Stimulated activated CD8-positive, alpha-beta memory T cell treated with anti-CD3 and anti-CD28 coated beads, Interleukin-15, amount 100 ng/mL, for 24 hours (primary cell): ENCODE data around the gene ANKS4B.

Experiments
- DNase-seq: peaks from one replicate; pipeline ENCODE4 v3.0.0-alpha.2; 2020; ENCODE audit warnings: low read depth

The ANKS4B gene

DNA sequence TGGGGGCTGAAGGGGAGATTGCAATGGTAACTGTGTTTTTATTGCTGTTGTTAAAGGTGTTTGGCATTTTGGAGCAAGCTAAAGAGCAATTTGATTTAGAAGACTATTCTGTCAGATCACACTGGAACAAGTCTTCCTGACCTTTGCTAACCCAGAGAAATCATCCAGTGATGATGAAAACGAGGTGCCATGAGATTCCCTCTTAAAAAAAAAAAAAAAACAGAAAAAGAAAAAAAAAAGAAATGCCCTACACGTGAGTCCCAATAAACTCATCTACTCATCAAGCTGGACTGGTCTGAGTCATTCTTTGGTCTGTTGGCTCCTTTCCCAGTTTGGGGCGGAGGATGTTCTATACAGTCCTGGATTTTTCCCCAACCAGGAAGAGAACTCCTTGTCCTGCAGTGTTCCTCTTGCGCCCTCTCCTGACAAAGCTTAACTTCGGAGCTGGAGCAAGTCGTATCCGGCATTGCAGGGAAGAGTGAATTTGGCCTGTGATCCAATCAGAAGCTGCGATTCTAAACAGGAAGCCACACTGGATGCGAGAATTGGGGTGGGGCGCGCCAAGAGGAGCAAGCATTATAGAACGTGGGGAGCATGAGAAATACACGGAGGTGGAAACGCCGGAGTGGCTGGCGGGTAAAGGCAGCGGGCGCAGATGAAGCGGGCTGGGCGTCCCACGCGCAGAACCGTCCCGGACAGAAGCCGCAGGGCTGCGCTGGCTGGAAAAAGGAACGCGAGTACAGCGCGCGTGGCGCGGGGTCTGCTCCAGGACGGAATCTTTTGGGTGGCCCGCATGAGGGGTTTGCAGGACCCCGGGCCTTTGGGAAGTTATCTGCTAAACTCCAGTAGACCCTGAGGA lies 67.0 kb downstream of the ANKS4B start:
- DNase-seq, result no peak

DNA sequence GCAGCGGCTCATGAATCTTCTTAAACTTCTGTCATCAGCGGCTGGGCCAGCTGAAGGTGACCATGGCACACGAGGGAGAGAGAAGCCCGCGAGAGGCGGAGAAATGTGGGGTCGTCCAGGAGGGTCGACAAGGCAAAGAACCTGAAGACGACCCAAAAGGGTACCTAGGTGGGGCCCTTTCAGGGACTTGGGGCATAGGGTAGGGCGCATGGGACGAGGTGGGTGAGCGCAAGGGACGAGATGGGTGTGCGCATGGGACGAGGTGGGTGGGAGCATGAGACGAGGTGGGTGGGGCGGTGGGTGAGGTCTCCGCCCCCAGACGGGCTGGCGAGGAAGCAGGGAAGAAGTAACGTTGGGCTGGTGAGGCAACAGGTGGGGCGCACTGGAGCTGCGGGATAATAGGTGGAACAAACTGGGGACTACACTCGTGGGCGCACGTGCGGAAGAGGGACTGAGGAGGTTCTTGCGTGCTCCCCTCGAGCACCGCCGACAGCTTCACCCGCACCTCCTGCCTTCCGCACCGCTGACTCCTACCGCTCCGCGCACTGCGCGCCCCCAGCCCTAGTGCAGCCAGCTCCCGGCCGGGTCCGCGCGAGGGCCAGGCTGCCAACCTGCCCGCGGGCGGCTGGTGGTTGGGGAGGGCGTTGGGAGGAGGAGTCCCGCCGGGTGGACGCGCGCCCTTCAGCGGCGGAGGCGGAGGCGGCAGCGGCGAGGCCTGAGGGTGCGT lies 67.8 kb downstream of the ANKS4B start:
- DNase-seq, result no peak

GRCh38 chr16:21301895-21302291 lies 68.4 kb downstream of the ANKS4B start:
- DNase-seq, result no peak

GRCh38 chr16:21302454-21302853 lies 69.0 kb downstream of the ANKS4B start:
- DNase-seq, result no peak

GRCh38 chr16:21302898-21303528 lies 69.5 kb downstream of the ANKS4B start:
- DNase-seq, result no peak
